GM12801 (cell line): Measurements from ENCODE around the gene HCAR2.
"Not testable (repeated sequence)": the region's sequence is repeated elsewhere in the genome, so short reads cannot be mapped to it uniquely, and the experiment has no call there.

Source experiments
- CTCF ChIP-seq: IDR thresholded peaks from one replicate; pipeline ENCODE4 v1.5.1; 2011; ENCODE audit warnings: control low read depth; ENCODE audit not compliant: insufficient read length; ENCODE audit errors: extremely low read depth

Gene HCAR2

GRCh38 chr12:122724641-122725243 lies 21.6 kb upstream of the HCAR2 start:
- no peak for TF ChIP-seq CTCF

DNA sequence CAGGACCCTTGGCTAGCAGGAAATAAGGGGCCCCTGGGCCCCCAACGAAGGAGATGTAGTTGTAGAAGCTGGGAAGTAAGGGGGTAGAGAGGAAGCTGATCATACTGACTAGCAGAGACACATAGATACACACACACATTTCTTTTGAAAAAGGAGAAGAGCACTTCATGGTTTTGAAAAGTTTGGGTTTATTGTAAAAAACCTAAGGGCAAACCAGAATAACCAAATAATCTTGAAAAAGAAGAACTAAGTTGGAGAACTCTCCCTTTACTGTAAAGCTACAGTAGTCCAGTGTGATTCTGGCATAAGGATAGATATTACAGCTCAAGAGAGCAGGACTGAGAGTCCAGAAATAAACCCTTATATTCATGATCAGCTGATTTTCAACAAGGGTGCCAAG lies 19.2 kb upstream of the HCAR2 start:
- TF ChIP-seq CTCF: no peak

DNA sequence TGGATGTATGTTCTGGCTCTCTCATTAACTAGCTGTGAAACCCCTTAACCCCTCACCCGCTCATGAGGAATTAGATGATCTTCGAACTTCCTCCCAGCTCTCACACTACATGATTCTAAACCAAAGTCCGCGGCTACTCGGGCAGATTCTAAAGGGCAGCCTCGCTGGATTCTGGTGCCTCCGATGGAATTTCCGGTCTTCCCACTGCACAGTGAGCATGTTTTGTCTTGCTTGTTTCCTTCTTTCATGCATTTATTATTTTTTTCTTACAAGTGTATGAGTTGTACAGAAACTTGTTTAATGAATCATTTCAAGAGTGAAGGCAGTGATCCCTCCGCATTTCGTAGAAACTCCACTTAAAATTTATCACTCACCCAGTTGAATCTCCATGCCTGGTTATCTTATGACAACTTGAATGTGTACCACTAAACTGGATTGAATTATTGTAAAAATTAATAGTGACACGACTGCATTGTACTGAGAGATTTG lies 17.9 kb upstream of the HCAR2 start:
- TF ChIP-seq CTCF: no peak

DNA sequence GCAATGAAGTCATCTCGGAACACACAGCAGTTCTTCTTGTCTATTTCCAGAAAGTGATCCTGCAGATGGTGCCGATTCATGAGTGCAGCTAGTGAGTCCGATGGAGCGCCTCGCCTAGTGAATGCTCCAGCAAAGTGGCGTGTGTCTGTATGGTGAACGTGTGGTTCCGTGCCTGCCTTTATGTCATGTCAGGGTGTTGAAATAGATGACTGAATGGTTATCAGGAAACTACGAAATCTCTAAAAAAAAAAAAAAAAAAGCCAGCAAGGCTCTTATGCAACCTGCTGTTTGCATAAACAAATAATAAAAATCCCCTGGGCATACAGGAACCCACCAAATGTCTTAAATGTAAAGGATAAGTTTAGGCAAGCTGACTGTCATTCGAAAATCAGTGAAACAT lies 13.5 kb upstream of the HCAR2 start, which contains the start of gene HCAR3:
Gene HCAR3, minus strand, starts transcription at position 154 of the 400 bp plus-strand sequence. Its CDS starts 74 bp downstream, at position 80.
- TF ChIP-seq CTCF: not testable (repeated sequence)

- TF ChIP-seq CTCF: no peak
Observed at GRCh38 chr12:122691566-122691965, 11.6 kb downstream of the HCAR2 start.

DNA sequence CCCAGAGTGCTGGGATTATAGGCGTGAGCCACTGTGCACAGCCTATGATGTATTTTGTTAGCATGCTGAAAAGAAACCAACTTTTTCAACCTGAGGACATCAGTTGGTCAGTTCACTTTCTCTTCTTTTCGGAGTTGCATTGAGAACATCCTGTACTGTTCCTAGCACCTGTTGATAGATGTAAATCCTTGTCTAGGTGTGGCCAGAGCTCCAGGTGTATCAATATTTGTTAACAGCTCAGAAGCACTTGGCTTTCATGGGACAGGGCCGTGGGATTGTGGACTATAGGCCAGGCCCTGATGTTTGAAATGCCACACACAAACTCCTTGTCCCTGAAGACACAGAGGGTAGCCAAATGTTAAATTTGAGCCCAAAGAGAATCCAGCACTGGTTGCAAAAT lies 14.9 kb downstream of the HCAR2 start:
- TF ChIP-seq CTCF: no peak

GRCh38 chr12:122687086-122687485 lies 16.1 kb downstream of the HCAR2 start:
- TF ChIP-seq CTCF: no peak
